Measurements from ENCODE around the gene ADCY10.
"Not testable (repeated sequence)": the region's sequence is repeated elsewhere in the genome, so short reads cannot be mapped to it uniquely, and the experiment has no call there.

ADCY10 gene

GRCh38 chr1:167833904-167834303, 80.0 kb downstream of the ADCY10 start:
- Mint-ChIP-seq H3K27ac (no peak overlapping the region), H3K36me3 (no peaks in the 10 kb centered on the region), H3K4me3 (no peak overlapping the region), H3K9me3 (no peaks in the 10 kb centered on the region), H3K27me3 (no peaks in the 10 kb centered on the region), H3K4me1 (no peaks in the 10 kb centered on the region)
- no peak for DNase-seq
- ATAC-seq (replicated peaks) = no peak

GRCh38 chr1:167832693-167833092, 81.2 kb downstream of the ADCY10 start:
- Mint-ChIP-seq H3K36me3 (no peaks in the 10 kb centered on the region), H3K4me1 (no peaks in the 10 kb centered on the region), H3K9me3 (no peaks in the 10 kb centered on the region), H3K27ac (no peak overlapping the region), H3K27me3 (no peaks in the 10 kb centered on the region), H3K4me3 (no peak overlapping the region)
- ATAC-seq (replicated peaks) (no peak), DNase-seq (no peak)

- not testable (repeated sequence) for DNase-seq; H3K4me3 Mint-ChIP-seq; H3K4me1 Mint-ChIP-seq; ATAC-seq (replicated peaks); H3K27ac Mint-ChIP-seq; H3K36me3 Mint-ChIP-seq; H3K9me3 Mint-ChIP-seq; H3K27me3 Mint-ChIP-seq
Measured at GRCh38 chr1:167830668-167831067, 83.3 kb downstream of the ADCY10 start.

GRCh38 chr1:167829868-167830267, 84.1 kb downstream of the ADCY10 start:
- Mint-ChIP-seq H3K27ac (peak overlapping the region; percentile 37), H3K4me1 (no peaks in the 10 kb centered on the region), H3K36me3 (no peaks in the 10 kb centered on the region), H3K27me3 (no peaks in the 10 kb centered on the region), H3K9me3 (no peaks in the 10 kb centered on the region), H3K4me3 (no peak overlapping the region)
- DNase-seq (no peak), ATAC-seq (replicated peaks) (no peak)

DNA sequence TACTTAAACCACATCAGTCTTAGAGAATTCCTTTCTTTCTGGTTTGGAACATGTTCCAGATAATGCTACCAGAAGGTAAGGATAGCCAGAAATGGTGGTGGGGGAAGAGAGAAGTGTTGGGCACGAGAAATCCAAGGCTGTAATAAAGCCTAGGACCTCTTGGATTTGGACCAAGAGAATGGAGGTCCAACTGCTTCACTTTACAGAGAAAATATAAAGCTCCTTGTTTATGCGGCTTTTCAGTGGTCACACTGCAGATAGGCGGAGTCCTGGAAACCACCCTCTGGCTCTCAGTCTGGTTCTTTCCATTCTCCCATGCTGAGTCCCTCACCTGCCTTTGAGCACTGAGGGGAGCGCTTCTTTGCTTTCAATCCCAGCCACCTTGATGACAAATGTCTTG, 87.8 kb downstream of the ADCY10 start:
- Mint-ChIP-seq H3K27ac (no peak overlapping the region), H3K4me3 (no peak overlapping the region), H3K9me3 (no peaks in the 10 kb centered on the region), H3K36me3 (no peaks in the 10 kb centered on the region), H3K4me1 (no peaks in the 10 kb centered on the region), H3K27me3 (peaks cover 0 to 3% of the 10 kb centered on the region in 2 donors)
- DNase-seq (no peak), ATAC-seq (replicated peaks) (no peak)

- ATAC-seq (replicated peaks) = no peak
- Mint-ChIP-seq H3K36me3 (no peaks in the 10 kb centered on the region), H3K27ac (no peak overlapping the region), H3K27me3 (peaks cover 0 to 9% of the 10 kb centered on the region in 2 donors), H3K4me1 (no peaks in the 10 kb centered on the region), H3K9me3 (no peaks in the 10 kb centered on the region), H3K4me3 (no peak overlapping the region)
- no peak for DNase-seq
Measured at GRCh38 chr1:167825419-167826079, 88.4 kb downstream of the ADCY10 start.

DNA sequence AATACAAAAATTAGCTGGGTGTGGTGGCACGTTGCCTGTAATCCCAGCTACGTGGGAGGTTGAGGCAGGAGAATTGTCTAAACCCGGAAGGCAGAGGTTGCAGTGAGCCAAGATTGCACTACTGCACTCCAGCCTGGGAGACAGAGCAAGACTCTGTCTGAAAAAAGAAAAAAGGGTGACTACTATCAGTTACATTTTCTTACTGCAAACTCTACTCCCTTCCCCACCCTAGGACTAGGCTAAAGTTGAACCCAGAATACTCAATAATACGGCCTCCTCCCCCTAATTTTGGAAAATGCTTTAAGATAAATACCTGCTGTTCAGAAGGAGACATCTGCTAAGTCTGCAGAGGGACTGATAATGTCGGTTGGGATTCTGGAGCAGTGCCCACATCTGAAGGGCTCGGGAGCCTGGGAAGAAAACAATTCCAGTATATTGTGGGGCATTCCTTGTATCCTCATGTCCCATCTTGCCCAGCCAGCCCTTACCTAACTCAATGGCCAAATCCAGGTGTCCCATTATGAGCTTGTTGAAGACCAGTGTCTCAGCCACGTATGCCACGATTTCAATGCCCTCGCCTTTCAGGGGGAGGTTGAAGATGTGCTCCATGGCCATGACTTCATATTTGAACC, 89.7 kb downstream of the ADCY10 start:
- DNase-seq (no peak), ATAC-seq (replicated peaks) (no peak)
- H3K36me3 Mint-ChIP-seq = peaks cover 0 to 5% of the 10 kb centered on the region in 2 donors
- no peak overlapping the region for H3K27ac Mint-ChIP-seq
- no peaks in the 10 kb centered on the region for H3K9me3 Mint-ChIP-seq
- peaks cover 7 to 18% of the 10 kb centered on the region in 2 donors for H3K27me3 Mint-ChIP-seq
- H3K4me1 Mint-ChIP-seq = peaks cover 5 to 7% of the 10 kb centered on the region in 2 donors
- no peak overlapping the region for H3K4me3 Mint-ChIP-seq

DNA sequence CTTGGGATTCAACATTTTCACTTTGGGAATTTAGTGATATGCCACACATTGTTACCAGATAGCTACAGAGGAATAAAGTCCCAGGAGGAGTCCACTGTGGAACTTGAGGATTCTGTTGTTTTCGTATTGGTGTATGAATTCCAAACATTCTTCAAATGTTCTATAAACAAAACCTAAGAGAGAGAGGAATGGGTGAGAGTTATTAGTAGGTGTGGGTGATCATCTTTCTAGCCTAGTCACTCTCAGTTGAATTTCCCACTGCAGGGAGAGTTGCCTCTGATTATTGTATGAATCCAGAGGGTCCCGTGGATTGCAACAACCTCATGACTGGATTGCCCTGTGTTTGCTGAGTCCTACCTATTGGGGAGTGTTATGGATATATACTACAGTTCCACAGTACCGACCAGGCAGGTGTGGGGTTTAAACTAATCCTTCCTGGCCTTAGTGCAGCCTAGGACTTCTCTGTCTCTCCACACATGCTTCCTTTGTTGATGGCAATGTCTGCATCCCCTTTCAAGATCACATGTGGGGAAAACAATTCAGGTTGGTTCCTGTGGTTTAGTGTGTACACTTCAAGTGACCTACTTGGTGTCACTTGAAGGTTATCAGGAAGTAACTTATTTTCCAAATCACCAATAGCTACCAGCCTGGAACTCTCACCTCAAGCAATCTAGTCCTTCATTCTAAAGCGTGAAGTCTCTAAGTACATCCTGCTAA, 91.8 kb downstream of the ADCY10 start:
- H3K27ac Mint-ChIP-seq = no peak overlapping the region
- H3K27me3 Mint-ChIP-seq = peaks cover 7 to 18% of the 10 kb centered on the region in 2 donors
- H3K9me3 Mint-ChIP-seq = no peaks in the 10 kb centered on the region
- peaks cover 5 to 7% of the 10 kb centered on the region in 2 donors for H3K4me1 Mint-ChIP-seq
- H3K4me3 Mint-ChIP-seq = no peak overlapping the region
- ATAC-seq (replicated peaks) = no peak
- no peak for DNase-seq
- H3K36me3 Mint-ChIP-seq = peaks cover 0 to 5% of the 10 kb centered on the region in 2 donors

GRCh38 chr1:167821356-167821685, 92.6 kb downstream of the ADCY10 start:
- Mint-ChIP-seq H3K4me3 (no peak overlapping the region), H3K36me3 (peaks cover 0 to 5% of the 10 kb centered on the region in 2 donors), H3K4me1 (peaks cover 5 to 7% of the 10 kb centered on the region in 2 donors), H3K27ac (no peak overlapping the region), H3K27me3 (peaks cover 7 to 18% of the 10 kb centered on the region in 2 donors), H3K9me3 (no peaks in the 10 kb centered on the region)
- DNase-seq (no peak), ATAC-seq (replicated peaks) (no peak)

DNA sequence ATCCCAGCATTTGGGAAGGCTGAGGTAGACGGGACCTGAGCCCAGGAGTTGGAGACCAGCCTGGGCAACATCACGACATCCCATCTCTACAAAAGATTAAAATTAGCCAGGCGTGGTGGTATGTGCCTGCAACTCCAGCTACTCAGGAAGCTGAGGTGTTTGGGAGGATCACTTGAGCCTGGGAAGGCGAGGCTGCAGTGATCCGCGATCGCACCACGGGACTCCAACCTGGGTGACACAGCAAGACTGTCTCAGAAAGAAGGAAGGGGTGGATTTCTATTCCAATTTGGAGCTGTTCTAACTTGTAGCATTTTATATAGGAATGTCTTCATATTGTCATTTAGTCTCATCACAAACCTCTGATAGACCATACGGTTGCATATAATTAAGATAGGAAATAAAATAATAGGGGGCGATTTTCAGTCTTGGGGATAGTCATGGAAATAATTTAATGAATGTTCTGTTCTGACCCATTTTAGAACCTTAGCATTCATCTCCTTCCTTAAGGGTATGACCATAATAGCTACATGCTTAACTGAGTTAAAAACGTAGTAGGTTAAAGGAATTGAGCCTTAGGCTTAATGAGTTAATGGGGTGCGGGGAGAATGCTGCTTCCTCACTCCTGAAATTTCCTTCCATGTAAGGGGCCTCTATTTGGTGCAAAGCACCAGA, 93.1 kb downstream of the ADCY10 start:
- peaks cover 5 to 7% of the 10 kb centered on the region in 2 donors for H3K4me1 Mint-ChIP-seq
- peaks cover under 1 to 7% of the 10 kb centered on the region in 2 donors for H3K36me3 Mint-ChIP-seq
- H3K9me3 Mint-ChIP-seq = peaks cover 2% of the 10 kb centered on the region in 2 donors
- DNase-seq = no peak
- H3K27me3 Mint-ChIP-seq = peaks cover 7 to 18% of the 10 kb centered on the region in 2 donors
- H3K27ac Mint-ChIP-seq = no peak overlapping the region
- ATAC-seq (replicated peaks) = no peak
- no peak overlapping the region for H3K4me3 Mint-ChIP-seq

DNA sequence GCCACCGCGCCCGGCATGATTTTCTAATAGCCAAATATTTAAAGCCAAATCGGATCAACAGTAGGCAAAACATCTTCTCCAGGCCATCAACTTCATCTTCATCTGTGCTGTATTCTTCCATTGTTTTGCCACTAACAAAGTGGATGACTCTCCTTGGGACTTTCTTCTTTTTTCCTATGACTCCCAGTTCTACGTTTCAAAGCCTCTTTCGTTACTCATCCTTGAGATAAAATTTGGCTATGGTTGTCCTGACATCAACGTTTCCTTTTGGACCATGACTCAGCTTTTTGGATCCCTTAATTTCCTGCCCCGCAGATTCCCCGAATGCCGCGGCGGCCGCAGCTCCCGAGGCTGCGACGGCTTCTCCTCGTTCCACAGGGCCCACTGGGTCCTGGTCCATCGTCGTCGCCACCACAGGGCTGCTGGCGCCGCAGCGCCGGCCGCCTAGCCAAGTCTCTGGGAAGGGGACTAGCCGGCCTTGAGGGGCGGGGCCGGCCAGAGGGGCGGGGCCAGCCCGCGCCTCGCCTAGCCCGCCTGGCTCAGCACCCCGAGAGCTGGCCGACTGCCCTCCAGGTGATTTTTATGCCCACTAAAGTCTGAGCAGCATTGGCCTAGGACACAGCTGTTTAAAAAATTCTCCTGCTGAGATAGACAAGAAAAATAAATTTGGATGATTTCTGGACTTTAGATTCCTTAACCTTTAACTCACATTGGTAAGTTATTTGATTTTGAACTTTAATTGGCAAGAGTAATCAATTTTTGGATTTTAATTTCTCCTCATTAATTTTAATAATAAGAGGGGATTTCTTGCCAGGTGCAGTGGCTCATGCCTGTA, 93.9 kb downstream of the ADCY10 start:
- peak; percentile 26 for DNase-seq
- peaks cover 5 to 7% of the 10 kb centered on the region in 2 donors for H3K4me1 Mint-ChIP-seq

GRCh38 chr1:167815650-167816049, 98.3 kb downstream of the ADCY10 start:
- Mint-ChIP-seq H3K4me1 (peaks cover 5 to 7% of the 10 kb centered on the region in 2 donors), H3K27ac (no peak overlapping the region)
- DNase-seq = no peak

More for the DNA sequence above, 93.9 kb downstream of the ADCY10 start:
- ATAC-seq (replicated peaks) = peak; percentile 90 to 91
- H3K36me3 Mint-ChIP-seq = peaks cover 6 to 13% of the 10 kb centered on the region in 2 donors
- H3K9me3 Mint-ChIP-seq = peaks cover 8% of the 10 kb centered on the region in 2 donors
- H3K4me3 Mint-ChIP-seq = peak overlapping the region; percentile 89 to 92
- H3K27ac Mint-ChIP-seq = peak overlapping the region; percentile 94
- H3K27me3 Mint-ChIP-seq = peaks cover 7 to 18% of the 10 kb centered on the region in 2 donors

GRCh38 chr1:167812972-167813371, 101.0 kb downstream of the ADCY10 start:
- Mint-ChIP-seq H3K4me1 (no peaks in the 10 kb centered on the region), H3K4me3 (no peak overlapping the region), H3K9me3 (peaks cover 21 to 23% of the 10 kb centered on the region in 2 donors), H3K36me3 (peaks cover 11 to 23% of the 10 kb centered on the region in 2 donors), H3K27me3 (peaks cover 0 to 4% of the 10 kb centered on the region in 2 donors), H3K27ac (no peak overlapping the region)
- ATAC-seq (replicated peaks) (no peak), DNase-seq (no peak)

More at GRCh38 chr1:167815650-167816049, 98.3 kb downstream of the ADCY10 start:
- peaks cover 11 to 27% of the 10 kb centered on the region in 2 donors for H3K36me3 Mint-ChIP-seq
- no peak for ATAC-seq (replicated peaks)
- no peak overlapping the region for H3K4me3 Mint-ChIP-seq
- peaks cover 21 to 23% of the 10 kb centered on the region in 2 donors for H3K9me3 Mint-ChIP-seq
- peaks cover 7 to 10% of the 10 kb centered on the region in 2 donors for H3K27me3 Mint-ChIP-seq

Data from stimulated activated naive B cell treated with anti-CD40 and anti-IgM and Interleukin-4, amounts not matched to agents 10 μg/mL and 1 μg/mL and 100 μg/mL, for 72 hours (primary cell).